HEK293 (cell line): ENCODE data around the gene DDR1.
"Not testable (repeated sequence)": the region's sequence is repeated elsewhere in the genome, so short reads cannot be mapped to it uniquely, and the experiment has no call there.

Experiments used
- CTCF ChIA-PET: fragments of 350-600 bp; formaldehyde crosslinking; extraction: SDS; loops from one replicate; lab custom pipeline; 2021; ENCODE audit warnings: antibody characterized with exemption; lab: Yijun Ruan, JAX
- POLR2A ChIA-PET: fragments of 300-600 bp; formaldehyde crosslinking; extraction: SDS; loops from one replicate; lab custom pipeline; 2020; ENCODE audit warnings: antibody characterized with exemption, inconsistent platforms; lab: Yijun Ruan, JAX
- H3K27ac ChIP-seq: fragments of 200-500 bp; sonication (Bioruptor generic); 2 replicates; pipeline ENCODE4 v1.5.1; 2014; ENCODE audit warnings: low read depth, low read length, control low read depth, inconsistent platforms; ENCODE audit errors: extremely low read depth
- H3K36me3 ChIP-seq, 2 experiments: fragments of 200-500 bp in 1 of 2; sonication (Bioruptor generic) in 1 of 2; 1 replicate in 1 of 2; 2 replicates in 1 of 2; pipeline ENCODE4 v1.5.1; 2014 to 2017; ENCODE audit warnings: inconsistent platforms in 2 of 2, low read length in 2 of 2; ENCODE audit not compliant: control insufficient read depth in 2 of 2, insufficient read depth in 1 of 2
- H3K4me1 ChIP-seq: fragments of 200-500 bp; sonication (Bioruptor generic); 2 replicates; pipeline ENCODE4 v1.5.1; 2014; ENCODE audit warnings: mild to moderate bottlenecking, low read length, inconsistent platforms; ENCODE audit not compliant: control insufficient read depth, insufficient read depth
- H3K4me3 ChIP-seq: 2 replicates; pipeline ENCODE4 v1.5.1; 2011; ENCODE audit warnings: low read depth, mild to moderate bottlenecking, control low read depth, low read length, moderate library complexity
- H3K9me3 ChIP-seq: fragments of 200-500 bp; sonication (Bioruptor generic); 2 replicates; pipeline ENCODE4 v1.5.1; 2014; ENCODE audit warnings: low read depth, low read length, inconsistent platforms; ENCODE audit not compliant: control insufficient read depth, insufficient read depth
- EGR2 ChIP-seq: fragments of 450-650 bp; formaldehyde crosslinking; IDR thresholded peaks from 2 replicates; pipeline ENCODE4 v1.5.1; 2016; ENCODE audit warnings: low read depth, missing biosample characterization, missing genetic modification characterization
- KLF1 ChIP-seq: fragments of 450-650 bp; formaldehyde crosslinking; IDR thresholded peaks from 2 replicates; pipeline ENCODE4 v1.5.1; 2016; ENCODE audit warnings: missing biosample characterization, missing genetic modification characterization
- KLF16 ChIP-seq: fragments of 450-650 bp; formaldehyde crosslinking; IDR thresholded peaks from 2 replicates; pipeline ENCODE4 v1.5.1; 2017; ENCODE audit warnings: missing biosample characterization, missing genetic modification characterization
- KLF9 ChIP-seq: fragments of 450-650 bp; formaldehyde crosslinking; IDR thresholded peaks from 2 replicates; pipeline ENCODE4 v1.5.1; 2016; ENCODE audit warnings: missing biosample characterization, missing genetic modification characterization, low read depth
- OVOL3 ChIP-seq: fragments of 450-650 bp; formaldehyde crosslinking; IDR thresholded peaks from 2 replicates; pipeline ENCODE4 v1.5.1; 2016; ENCODE audit warnings: missing biosample characterization, missing genetic modification characterization
- REPIN1 ChIP-seq: fragments of 450-650 bp; formaldehyde crosslinking; IDR thresholded peaks from 2 replicates; pipeline ENCODE4 v1.5.1; 2017; ENCODE audit warnings: missing biosample characterization, missing genetic modification characterization, low read depth
- SP2 ChIP-seq: fragments of 450-650 bp; formaldehyde crosslinking; IDR thresholded peaks from 2 replicates; pipeline ENCODE4 v1.5.1; 2016; ENCODE audit warnings: missing biosample characterization, missing genetic modification characterization
- ZEB2 ChIP-seq: fragments of 450-650 bp; formaldehyde crosslinking; IDR thresholded peaks from 2 replicates; pipeline ENCODE4 v1.5.1; 2016; ENCODE audit warnings: missing biosample characterization, missing genetic modification characterization
- ZFP37 ChIP-seq: fragments of 450-650 bp; formaldehyde crosslinking; IDR thresholded peaks from 2 replicates; pipeline ENCODE4 v1.5.1; 2016; ENCODE audit warnings: missing biosample characterization, missing genetic modification characterization
- ZFP41 ChIP-seq: fragments of 450-650 bp; formaldehyde crosslinking; IDR thresholded peaks from 2 replicates; pipeline ENCODE4 v1.5.1; 2016; ENCODE audit warnings: missing biosample characterization, missing genetic modification characterization, borderline replicate concordance
- ZNF140 ChIP-seq: fragments of 450-650 bp; formaldehyde crosslinking; IDR thresholded peaks from 2 replicates; pipeline ENCODE4 v1.5.1; 2016; ENCODE audit warnings: missing biosample characterization, missing genetic modification characterization
- ZNF174 ChIP-seq: fragments of 450-650 bp; formaldehyde crosslinking; IDR thresholded peaks from 2 replicates; pipeline ENCODE4 v1.5.0; 2017; ENCODE audit warnings: missing biosample characterization, mild to moderate bottlenecking, missing genetic modification characterization
- ZNF2 ChIP-seq: fragments of 450-650 bp; formaldehyde crosslinking; IDR thresholded peaks from 2 replicates; pipeline ENCODE4 v1.5.1; 2016; ENCODE audit warnings: missing biosample characterization, missing genetic modification characterization
- ZNF221 ChIP-seq: fragments of 450-650 bp; formaldehyde crosslinking; IDR thresholded peaks from 2 replicates; pipeline ENCODE4 v1.5.1; 2017; ENCODE audit warnings: missing biosample characterization, missing genetic modification characterization, borderline replicate concordance
- ZNF223 ChIP-seq: fragments of 450-650 bp; formaldehyde crosslinking; IDR thresholded peaks from 2 replicates; pipeline ENCODE4 v1.5.1; 2016; ENCODE audit warnings: missing biosample characterization, missing genetic modification characterization
- ZNF23 ChIP-seq: fragments of 450-650 bp; formaldehyde crosslinking; IDR thresholded peaks from 2 replicates; pipeline ENCODE4 v1.5.1; 2016; ENCODE audit warnings: missing biosample characterization, missing genetic modification characterization, borderline replicate concordance
- ZNF501 ChIP-seq: fragments of 450-650 bp; formaldehyde crosslinking; IDR thresholded peaks from 2 replicates; pipeline ENCODE4 v1.5.1; 2016; ENCODE audit warnings: missing biosample characterization, missing genetic modification characterization
- ZNF555 ChIP-seq: fragments of 450-650 bp; formaldehyde crosslinking; conservative IDR thresholded peaks from 2 replicates; pipeline ENCODE4 v1.5.1; 2017; ENCODE audit warnings: missing biosample characterization, mild to moderate bottlenecking, missing genetic modification characterization, inconsistent platforms
- ZNF670 ChIP-seq: fragments of 450-650 bp; formaldehyde crosslinking; IDR thresholded peaks from 2 replicates; pipeline ENCODE4 v1.5.1; 2016; ENCODE audit warnings: missing biosample characterization, missing genetic modification characterization, low read depth
- ZNF830 ChIP-seq: fragments of 450-650 bp; IDR thresholded peaks from 2 replicates; pipeline ENCODE4 v1.5.0; 2018; ENCODE audit warnings: missing biosample characterization, missing genetic modification characterization, low read depth, mild to moderate bottlenecking, moderate library complexity
- ZSCAN23 ChIP-seq: fragments of 450-650 bp; formaldehyde crosslinking; IDR thresholded peaks from 2 replicates; pipeline ENCODE4 v1.5.1; 2016; ENCODE audit warnings: missing biosample characterization, missing genetic modification characterization
- TF ChIP-seq, protein P1 (sequence below): fragments of 450-650 bp; formaldehyde crosslinking; IDR thresholded peaks from 2 replicates; pipeline ENCODE4 v1.5.1; 2016; ENCODE audit warnings: missing biosample characterization, missing genetic modification characterization
- TF ChIP-seq, protein P2 (sequence below): fragments of 450-650 bp; formaldehyde crosslinking; IDR thresholded peaks from 2 replicates; pipeline ENCODE4 v1.5.1; 2016; ENCODE audit warnings: missing biosample characterization, missing genetic modification characterization
- TF ChIP-seq, protein P3 (sequence below): fragments of 450-650 bp; formaldehyde crosslinking; IDR thresholded peaks from 2 replicates; pipeline ENCODE4 v1.5.1; 2016; ENCODE audit warnings: missing biosample characterization, missing genetic modification characterization, low read depth
- TF ChIP-seq, protein P4 (sequence below): fragments of 450-650 bp; formaldehyde crosslinking; IDR thresholded peaks from 2 replicates; pipeline ENCODE4 v1.5.1; 2017; ENCODE audit warnings: missing biosample characterization, missing genetic modification characterization
- TF ChIP-seq, protein P5 (sequence below): fragments of 450-650 bp; formaldehyde crosslinking; IDR thresholded peaks from 2 replicates; pipeline ENCODE4 v1.5.1; 2016; ENCODE audit warnings: missing biosample characterization, missing genetic modification characterization

The DDR1 gene

DNA sequence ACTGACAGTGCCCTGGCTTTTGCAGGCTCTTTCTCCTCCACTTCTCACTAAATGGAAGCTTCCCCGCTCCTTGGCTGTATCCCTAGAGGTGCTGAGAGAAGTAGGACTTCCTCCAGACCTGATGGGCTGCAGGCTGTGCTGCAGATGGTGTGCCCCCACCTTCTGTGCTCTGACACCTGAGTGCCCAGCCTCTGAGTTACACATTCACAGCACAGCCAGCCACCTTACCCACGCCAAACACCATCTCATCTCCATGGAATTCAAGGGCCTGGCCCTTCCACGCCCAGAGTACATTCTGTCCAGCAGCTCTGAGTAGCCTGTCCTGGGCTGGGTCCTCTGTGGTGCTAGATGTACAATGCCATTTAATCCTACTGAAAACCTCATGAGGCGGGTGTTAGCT is 42.3 kb downstream of the DDR1 start (continued):
- TF ChIP-seq, protein P1, sequence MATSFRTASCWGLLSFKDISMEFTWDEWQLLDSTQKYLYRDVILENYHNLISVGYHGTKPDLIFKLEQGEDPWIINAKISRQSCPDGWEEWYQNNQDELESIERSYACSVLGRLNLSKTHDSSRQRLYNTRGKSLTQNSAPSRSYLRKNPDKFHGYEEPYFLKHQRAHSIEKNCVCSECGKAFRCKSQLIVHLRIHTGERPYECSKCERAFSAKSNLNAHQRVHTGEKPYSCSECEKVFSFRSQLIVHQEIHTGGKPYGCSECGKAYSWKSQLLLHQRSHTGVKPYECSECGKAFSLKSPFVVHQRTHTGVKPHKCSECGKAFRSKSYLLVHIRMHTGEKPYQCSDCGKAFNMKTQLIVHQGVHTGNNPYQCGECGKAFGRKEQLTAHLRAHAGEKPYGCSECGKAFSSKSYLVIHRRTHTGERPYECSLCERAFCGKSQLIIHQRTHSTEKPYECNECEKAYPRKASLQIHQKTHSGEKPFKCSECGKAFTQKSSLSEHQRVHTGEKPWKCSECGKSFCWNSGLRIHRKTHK (tag by site-specific recombination), result no peak
- no peak for TF ChIP-seq SP2
- TF ChIP-seq ZNF23 (tag by site-specific recombination), result no peak
- no peak for TF ChIP-seq KLF1 (tag by site-specific recombination)
- TF ChIP-seq EGR2 (tag by site-specific recombination), result no peak
- TF ChIP-seq, protein P2, sequence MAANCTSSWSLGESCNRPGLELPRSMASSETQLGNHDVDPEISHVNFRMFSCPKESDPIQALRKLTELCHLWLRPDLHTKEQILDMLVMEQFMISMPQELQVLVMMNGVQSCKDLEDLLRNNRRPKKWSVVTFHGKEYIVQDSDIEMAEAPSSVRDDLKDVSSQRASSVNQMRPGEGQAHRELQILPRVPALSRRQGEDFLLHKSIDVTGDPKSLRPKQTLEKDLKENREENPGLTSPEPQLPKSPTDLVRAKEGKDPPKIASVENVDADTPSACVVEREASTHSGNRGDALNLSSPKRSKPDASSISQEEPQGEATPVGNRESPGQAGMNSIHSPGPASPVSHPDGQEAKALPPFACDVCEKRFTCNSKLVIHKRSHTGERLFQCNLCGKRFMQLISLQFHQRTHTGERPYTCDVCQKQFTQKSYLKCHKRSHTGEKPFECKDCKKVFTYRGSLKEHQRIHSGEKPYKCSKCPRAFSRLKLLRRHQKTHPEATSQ, result no peak
- no peak for TF ChIP-seq ZNF221
- no peak for TF ChIP-seq ZNF223 (tag by site-specific recombination)
- no peak for TF ChIP-seq ZSCAN23

DNA sequence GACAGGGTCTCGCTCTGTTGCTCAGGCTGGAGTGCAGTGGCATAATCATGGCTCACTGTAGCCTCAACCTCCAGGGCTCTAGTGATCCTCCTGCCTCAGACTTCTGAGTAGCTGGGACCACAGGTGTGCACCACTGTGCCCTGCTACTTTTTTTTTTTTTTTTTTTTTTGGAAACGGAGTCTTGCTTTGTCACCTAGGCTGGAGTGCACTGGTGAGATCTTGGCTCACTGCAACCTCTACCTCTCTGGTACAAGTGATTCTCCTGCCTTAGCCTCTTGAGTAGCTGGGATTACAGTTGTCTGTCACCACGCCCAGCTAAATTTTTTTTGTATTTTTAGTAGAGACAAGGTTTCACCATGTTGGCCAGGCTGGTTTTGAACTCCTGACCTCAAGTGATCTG is 42.8 kb downstream of the DDR1 start:
- ChIA-PET CTCF (interaction anchor here (1.0 to 2.9 kb wide), 3 partner anchors 11 to 211 kb away, joined by 4 to 15 read pairs (median 4); partner anchors contain the start of gene PSORS1C2), POLR2A (interaction anchor here (0.6 to 1.5 kb wide), 4 partner anchors 8 to 312 kb away, joined by 3 to 7 read pairs (median 5); partner anchors contain the start of gene MUC21)
- H3K36me3 ChIP-seq, result peaks cover 10 to 60% of the 10 kb centered on the region in 2 experiments; a peak in 2 of 3 replicates
- not testable (repeated sequence) for H3K4me3 ChIP-seq, H3K9me3 ChIP-seq, H3K27ac ChIP-seq, H3K4me1 ChIP-seq

DNA sequence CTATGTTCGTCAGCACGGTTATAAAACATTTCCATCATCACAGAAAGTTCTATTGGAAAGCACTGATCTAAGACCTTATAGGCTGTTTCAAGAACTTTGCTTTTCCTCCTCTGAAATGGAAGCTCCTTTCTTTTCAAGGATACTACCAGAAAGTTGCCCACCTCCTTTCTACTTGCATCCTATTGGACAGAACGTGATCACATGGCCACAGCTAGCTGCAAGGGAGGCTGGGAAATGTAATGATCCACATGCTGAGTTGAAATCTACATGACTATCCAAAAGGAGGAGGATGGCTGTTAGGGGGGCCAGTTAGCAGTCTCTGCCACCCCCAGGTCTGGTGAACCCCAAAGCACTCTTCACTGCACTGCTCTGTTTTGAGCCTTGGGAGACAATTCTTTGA is 44.4 kb downstream of the DDR1 start:
- no peaks in the 10 kb centered on the region for H3K4me1 ChIP-seq
- peaks cover 10 to 44% of the 10 kb centered on the region in 2 experiments; a peak in 2 of 3 replicates for H3K36me3 ChIP-seq
- H3K9me3 ChIP-seq, result no peaks in the 10 kb centered on the region
- H3K27ac ChIP-seq, result no peak overlapping the region
- ChIA-PET POLR2A (interaction anchor here (1.5 kb wide), 1 partner anchor 10 kb away, joined by 5 read pairs; no protein-coding TSS in a partner anchor), CTCF (interaction anchor here (0.6 to 2.9 kb wide), 3 partner anchors 13 to 142 kb away, joined by 3 to 15 read pairs (median 4); no protein-coding TSS in a partner anchor)
- H3K4me3 ChIP-seq, result no peak overlapping the region
- no peak for TF ChIP-seq REPIN1
- no peak for TF ChIP-seq ZNF2 (tag by site-specific recombination)
- TF ChIP-seq, protein P3, sequence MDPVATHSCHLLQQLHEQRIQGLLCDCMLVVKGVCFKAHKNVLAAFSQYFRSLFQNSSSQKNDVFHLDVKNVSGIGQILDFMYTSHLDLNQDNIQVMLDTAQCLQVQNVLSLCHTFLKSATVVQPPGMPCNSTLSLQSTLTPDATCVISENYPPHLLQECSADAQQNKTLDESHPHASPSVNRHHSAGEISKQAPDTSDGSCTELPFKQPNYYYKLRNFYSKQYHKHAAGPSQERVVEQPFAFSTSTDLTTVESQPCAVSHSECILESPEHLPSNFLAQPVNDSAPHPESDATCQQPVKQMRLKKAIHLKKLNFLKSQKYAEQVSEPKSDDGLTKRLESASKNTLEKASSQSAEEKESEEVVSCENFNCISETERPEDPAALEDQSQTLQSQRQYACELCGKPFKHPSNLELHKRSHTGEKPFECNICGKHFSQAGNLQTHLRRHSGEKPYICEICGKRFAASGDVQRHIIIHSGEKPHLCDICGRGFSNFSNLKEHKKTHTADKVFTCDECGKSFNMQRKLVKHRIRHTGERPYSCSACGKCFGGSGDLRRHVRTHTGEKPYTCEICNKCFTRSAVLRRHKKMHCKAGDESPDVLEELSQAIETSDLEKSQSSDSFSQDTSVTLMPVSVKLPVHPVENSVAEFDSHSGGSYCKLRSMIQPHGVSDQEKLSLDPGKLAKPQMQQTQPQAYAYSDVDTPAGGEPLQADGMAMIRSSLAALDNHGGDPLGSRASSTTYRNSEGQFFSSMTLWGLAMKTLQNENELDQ (tag by site-specific recombination), result no peak
- no peak for TF ChIP-seq ZNF174 (tag by site-specific recombination)
- no peak for TF ChIP-seq KLF9 (tag by site-specific recombination)
- no peak for TF ChIP-seq OVOL3
- no peak for TF ChIP-seq ZNF555 (tag by site-specific recombination)
- TF ChIP-seq ZNF670 (tag by site-specific recombination), result no peak
- no peak for TF ChIP-seq ZFP41
- no peak for TF ChIP-seq ZNF140
- TF ChIP-seq, protein P4, sequence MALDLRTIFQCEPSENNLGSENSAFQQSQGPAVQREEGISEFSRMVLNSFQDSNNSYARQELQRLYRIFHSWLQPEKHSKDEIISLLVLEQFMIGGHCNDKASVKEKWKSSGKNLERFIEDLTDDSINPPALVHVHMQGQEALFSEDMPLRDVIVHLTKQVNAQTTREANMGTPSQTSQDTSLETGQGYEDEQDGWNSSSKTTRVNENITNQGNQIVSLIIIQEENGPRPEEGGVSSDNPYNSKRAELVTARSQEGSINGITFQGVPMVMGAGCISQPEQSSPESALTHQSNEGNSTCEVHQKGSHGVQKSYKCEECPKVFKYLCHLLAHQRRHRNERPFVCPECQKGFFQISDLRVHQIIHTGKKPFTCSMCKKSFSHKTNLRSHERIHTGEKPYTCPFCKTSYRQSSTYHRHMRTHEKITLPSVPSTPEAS (tag by site-specific recombination), result no peak
- TF ChIP-seq, protein P5, sequence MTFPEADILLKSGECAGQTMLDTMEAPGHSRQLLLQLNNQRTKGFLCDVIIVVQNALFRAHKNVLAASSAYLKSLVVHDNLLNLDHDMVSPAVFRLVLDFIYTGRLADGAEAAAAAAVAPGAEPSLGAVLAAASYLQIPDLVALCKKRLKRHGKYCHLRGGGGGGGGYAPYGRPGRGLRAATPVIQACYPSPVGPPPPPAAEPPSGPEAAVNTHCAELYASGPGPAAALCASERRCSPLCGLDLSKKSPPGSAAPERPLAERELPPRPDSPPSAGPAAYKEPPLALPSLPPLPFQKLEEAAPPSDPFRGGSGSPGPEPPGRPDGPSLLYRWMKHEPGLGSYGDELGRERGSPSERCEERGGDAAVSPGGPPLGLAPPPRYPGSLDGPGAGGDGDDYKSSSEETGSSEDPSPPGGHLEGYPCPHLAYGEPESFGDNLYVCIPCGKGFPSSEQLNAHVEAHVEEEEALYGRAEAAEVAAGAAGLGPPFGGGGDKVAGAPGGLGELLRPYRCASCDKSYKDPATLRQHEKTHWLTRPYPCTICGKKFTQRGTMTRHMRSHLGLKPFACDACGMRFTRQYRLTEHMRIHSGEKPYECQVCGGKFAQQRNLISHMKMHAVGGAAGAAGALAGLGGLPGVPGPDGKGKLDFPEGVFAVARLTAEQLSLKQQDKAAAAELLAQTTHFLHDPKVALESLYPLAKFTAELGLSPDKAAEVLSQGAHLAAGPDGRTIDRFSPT (tag by site-specific recombination), result no peak
- no peak for TF ChIP-seq ZFP37 (tag by site-specific recombination)
- no peak for TF ChIP-seq ZNF221
- no peak for TF ChIP-seq KLF16 (tag by site-specific recombination)
- no peak for TF ChIP-seq ZEB2 (tag by site-specific recombination)
- TF ChIP-seq ZNF830 (tag by site-specific recombination), result no peak
- TF ChIP-seq ZNF501, result no peak
